K562 (cell line): ENCODE results near the gene LRPAP1. TPM values are rescaled to one million over a fixed set of nuclear protein-coding genes. Genes with fewer than 3 reads are reported as not detected.
A peak's percentile ranks its signal among the peaks of the same experiment; 100 is the strongest.

ENCODE experiments used
- ATAC-seq: fragments of 200-7000 bp; cut with Tn5 transposase; 3 replicates; pipeline ENCODE4 v1.9.1; 2020; ENCODE audit warnings: moderate library complexity
- BruUV-seq: library from RNA; stranded (reverse); fragments of 400-500 nt; replicated peaks from 2 replicates; lab custom pipeline; 2021; lab: Mats Ljungman, UMichigan
- CTCF ChIA-PET: fragments of 300-600 bp; formaldehyde crosslinking; extraction: SDS; loops from one replicate; lab custom pipeline; 2021; ENCODE audit warnings: low intra/inter-chr PET ratio; lab: Yijun Ruan, JAX
- POLR2A ChIA-PET: fragments of 300-600, 350-650 bp; sonication (Branson Sonifier 250); formaldehyde crosslinking; extraction: SDS; loops from one replicate; lab custom pipeline; 2021; ENCODE audit warnings: antibody characterized with exemption, inconsistent platforms; lab: Yijun Ruan, JAX
- DNase-seq, 4 experiments: peaks; one replicate each; pipeline versions ENCODE4 v3.0.0 to v3.0.0-alpha.2; 2011 to 2018; ENCODE audit warnings: low spot score in 3 of 4, mixed read lengths in 3 of 4; ENCODE audit errors: extremely low read depth in 1 of 4
- FAIRE-seq: peaks from 2 replicates; lab custom pipeline; 2011; peaks lifted over from hg19 to GRCh38; lab: Jason Lieb, UNC
- H2AFZ ChIP-seq: 2 replicates; pipeline ENCODE4 v1.6.0; 2011; ENCODE audit warnings: low read depth, low read length, control low read depth, inconsistent platforms
- H3K27ac ChIP-seq: fragments of 200-600 bp; 3 replicates; pipeline ENCODE4 v1.8.0; 2011; ENCODE audit warnings: low read depth, mild to moderate bottlenecking, control low read depth, inconsistent platforms, low read length, moderate library complexity, mixed read lengths; ENCODE audit errors: extremely low read depth
- H3K27me3 ChIP-seq, 2 experiments: fragments of 300-600 bp in 1 of 2; 2 replicates in 1 of 2; 3 replicates in 1 of 2; pipeline versions ENCODE4 v1.6.0 to v1.8.0; 2011; ENCODE audit warnings: inconsistent platforms in 2 of 2, low read length in 2 of 2, mild to moderate bottlenecking in 1 of 2, mixed read lengths in 1 of 2, moderate library complexity in 1 of 2; ENCODE audit not compliant: control insufficient read depth in 2 of 2, insufficient read depth in 2 of 2
- H3K36me3 ChIP-seq: fragments of 300-600 bp; 3 replicates; pipeline ENCODE4 v1.8.0; 2011; ENCODE audit warnings: mild to moderate bottlenecking, low read length, inconsistent platforms; ENCODE audit not compliant: control insufficient read depth, insufficient read depth
- H3K4me1 ChIP-seq, 2 experiments: fragments of 200-600 bp in 1 of 2; replicated peaks in 1 of 2; 2 replicates in 1 of 2; 3 replicates in 1 of 2; pipeline versions ENCODE4 v1.5.1 to v1.8.0; 2011; ENCODE audit warnings: inconsistent platforms in 2 of 2, low read length in 2 of 2, mild to moderate bottlenecking in 1 of 2, mixed read lengths in 1 of 2, moderate library complexity in 1 of 2; ENCODE audit not compliant: control insufficient read depth in 2 of 2, insufficient read depth in 2 of 2
- H3K4me2 ChIP-seq: 2 replicates; pipeline ENCODE4 v1.6.1; 2011; ENCODE audit warnings: low read length, control low read depth, inconsistent platforms, mixed read lengths; ENCODE audit not compliant: insufficient read depth
- H3K4me3 ChIP-seq: fragments of 200-600 bp; sonication (generic), shearing (Covaris generic); 2 replicates; pipeline ENCODE4 v1.5.1; 2016; ENCODE audit warnings: control low read depth, inconsistent platforms
- H3K79me2 ChIP-seq: fragments of 200-600 bp; 3 replicates; pipeline ENCODE4 v1.8.0; 2011; ENCODE audit warnings: low read length, inconsistent platforms; ENCODE audit not compliant: control insufficient read depth, insufficient read depth
- H3K9ac ChIP-seq, 2 experiments: 2 replicates each; pipeline versions ENCODE4 v1.6.0 to v1.6.1; 2011; ENCODE audit warnings: low read depth in 2 of 2, low read length in 2 of 2, control low read depth in 1 of 2, inconsistent platforms in 1 of 2, mild to moderate bottlenecking in 1 of 2, mixed read lengths in 1 of 2; ENCODE audit not compliant: insufficient read depth in 1 of 2
- H3K9me1 ChIP-seq: one replicate; pipeline ENCODE4 v1.6.0; 2011; ENCODE audit warnings: inconsistent platforms, mild to moderate bottlenecking, low read length, moderate library complexity; ENCODE audit not compliant: control insufficient read depth, insufficient read depth
- H3K9me3 ChIP-seq: replicated peaks from 2 replicates; pipeline ENCODE4 v1.5.1; 2011; ENCODE audit warnings: low read depth, low read length, inconsistent platforms; ENCODE audit not compliant: control insufficient read depth, insufficient read depth
- H4K20me1 ChIP-seq: replicated peaks from 2 replicates; pipeline ENCODE4 v1.6.1; 2011; ENCODE audit warnings: low read length, inconsistent platforms, mixed read lengths; ENCODE audit not compliant: control insufficient read depth, insufficient read depth
- RAD51 ChIP-seq: fragments of 450-650 bp; IDR thresholded peaks from 2 replicates; pipeline ENCODE4 v1.7.1; 2016; ENCODE audit warnings: low read depth, mild to moderate bottlenecking, borderline replicate concordance
- WGBS: fragments of 100-300 bp; shearing (Covaris generic); methylation state at CpG from one replicate; pipeline ENCODE4 v1.1.6; 2016; ENCODE audit warnings: low coverage, mixed read lengths; ENCODE audit not compliant: insufficient coverage; ENCODE audit errors: missing lambda C conversion rate; 5-methylcytosine and 5-hydroxymethylcytosine counted together
- in situ Hi-C: fragments of 300-500 bp; cut with MboI; formaldehyde crosslinking; loops from 4 replicates; pipeline ENCODE4 v1.15.0; 2018; ENCODE audit warnings: inconsistent platforms, mixed read lengths
- intact Hi-C: fragments of 100-400 bp; cut with micrococcal nuclease; formaldehyde crosslinking; loops from 2 replicates; pipeline ENCODE4 v1.14.2; 2022
- polyA plus RNA-seq, 8 experiments: library from polyadenylated mRNA; depleted of rRNA in 4 of 8; stranded (reverse) in 5 of 8; unstranded in 3 of 8; fragments of >200 nt; fragmentation: Nextera tagmentation in 2 of 8; fragmentation: Illumina TruSeq in 1 of 8; extraction: Ambion mirVana in 2 of 8; extraction: Trizol in 1 of 8; gene quantifications; 2 replicates each; pipeline versions ENCODE4 v1.2.1 to v1.2.3, GENCODE V29; 2011 to 2014; ENCODE audit warnings: inconsistent platforms in 1 of 8, missing spikeins in 1 of 8
- total RNA-seq, 7 experiments: library from RNA; depleted of rRNA in 6 of 7; stranded (reverse); fragments of >200 nt in 6 of 7; fragmentation: Illumina TruSeq in 2 of 7; extraction: Trizol in 2 of 7; gene quantifications; 2 replicates each; pipeline versions ENCODE4 v1.2.1 to v1.2.3, GENCODE V29; 2011 to 2021; ENCODE audit warnings: low replicate concordance in 1 of 7
- TF ChIP-seq, protein P1 (sequence below): fragments of 450-650 bp; IDR thresholded peaks from 2 replicates; pipeline ENCODE4 v1.7.1; 2018; ENCODE audit warnings: mild to moderate bottlenecking, low read depth; ENCODE audit not compliant: partially characterized antibody
- TF ChIP-seq, protein P2 (sequence below): sonication (generic); formaldehyde crosslinking; IDR thresholded peaks from 2 replicates; pipeline ENCODE4 v1.4.0; 2020; ENCODE audit warnings: mild to moderate bottlenecking, missing genetic modification reagents
- TF ChIP-seq, protein P3 (sequence below): fragments of 450-650 bp; IDR thresholded peaks from 2 replicates; pipeline ENCODE4 v1.6.1; 2016; ENCODE audit warnings: mild to moderate bottlenecking, moderate library complexity

LRPAP1 gene
- total and polyA plus RNA-seq, 9 of the 15 experiments (the other 6 are each of a cell fraction or from before 2014, with no cell fraction given), result 1.1 to 75.5 (median 41.8) TPM

DNA sequence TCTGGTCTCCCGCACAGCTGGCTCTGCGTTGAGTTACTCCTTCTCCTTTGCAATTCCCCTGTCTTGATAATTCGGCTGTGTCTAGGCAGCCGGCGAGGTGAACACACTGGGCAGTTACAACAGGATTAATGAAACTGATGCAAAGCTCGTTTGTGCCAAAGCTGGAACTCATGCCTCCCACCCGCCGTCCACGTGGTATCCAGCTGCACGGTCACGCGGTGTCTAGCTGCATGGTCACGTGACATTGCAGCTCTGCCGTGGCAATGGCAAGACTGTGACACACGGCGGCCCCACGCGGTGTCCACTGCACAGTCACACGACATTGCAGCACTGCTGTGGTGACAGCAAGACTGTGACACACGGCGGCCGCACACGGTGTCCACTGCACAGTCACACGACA lies 31.2 kb upstream of the LRPAP1 start:
- intact Hi-C loops, result no loop called here
- Histone ChIP-seq H3K9me3 (no peaks in the 10 kb centered on the region), H3K27ac (no peak overlapping the region), H3K4me1 (no peaks in the 10 kb centered on the region; a peak in 1 of 5 replicates), H4K20me1 (no peaks in the 10 kb centered on the region), H3K9ac (no peak overlapping the region), H3K36me3 (no peaks in the 10 kb centered on the region), H3K4me3 (no peak overlapping the region), H3K9me1 (no peaks in the 10 kb centered on the region), H3K4me2 (no peak overlapping the region), H3K79me2 (no peaks in the 10 kb centered on the region), H2AFZ (no peak overlapping the region), H3K27me3 (no peaks in the 10 kb centered on the region)
- ATAC-seq (no peak), DNase-seq (no peak), FAIRE-seq (no peak)
- CTCF ChIA-PET, result no interaction called here
- in situ Hi-C loops, result no loop called here
- WGBS, result 32% methylated on average over 19 of the region's 24 CpGs
- no TSS peak for BruUV-seq
- POLR2A ChIA-PET, result no interaction called here
- TF ChIP-seq, protein P1, sequence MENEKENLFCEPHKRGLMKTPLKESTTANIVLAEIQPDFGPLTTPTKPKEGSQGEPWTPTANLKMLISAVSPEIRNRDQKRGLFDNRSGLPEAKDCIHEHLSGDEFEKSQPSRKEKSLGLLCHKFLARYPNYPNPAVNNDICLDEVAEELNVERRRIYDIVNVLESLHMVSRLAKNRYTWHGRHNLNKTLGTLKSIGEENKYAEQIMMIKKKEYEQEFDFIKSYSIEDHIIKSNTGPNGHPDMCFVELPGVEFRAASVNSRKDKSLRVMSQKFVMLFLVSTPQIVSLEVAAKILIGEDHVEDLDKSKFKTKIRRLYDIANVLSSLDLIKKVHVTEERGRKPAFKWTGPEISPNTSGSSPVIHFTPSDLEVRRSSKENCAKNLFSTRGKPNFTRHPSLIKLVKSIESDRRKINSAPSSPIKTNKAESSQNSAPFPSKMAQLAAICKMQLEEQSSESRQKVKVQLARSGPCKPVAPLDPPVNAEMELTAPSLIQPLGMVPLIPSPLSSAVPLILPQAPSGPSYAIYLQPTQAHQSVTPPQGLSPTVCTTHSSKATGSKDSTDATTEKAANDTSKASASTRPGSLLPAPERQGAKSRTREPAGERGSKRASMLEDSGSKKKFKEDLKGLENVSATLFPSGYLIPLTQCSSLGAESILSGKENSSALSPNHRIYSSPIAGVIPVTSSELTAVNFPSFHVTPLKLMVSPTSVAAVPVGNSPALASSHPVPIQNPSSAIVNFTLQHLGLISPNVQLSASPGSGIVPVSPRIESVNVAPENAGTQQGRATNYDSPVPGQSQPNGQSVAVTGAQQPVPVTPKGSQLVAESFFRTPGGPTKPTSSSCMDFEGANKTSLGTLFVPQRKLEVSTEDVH, result no peak
- TF ChIP-seq, protein P2, sequence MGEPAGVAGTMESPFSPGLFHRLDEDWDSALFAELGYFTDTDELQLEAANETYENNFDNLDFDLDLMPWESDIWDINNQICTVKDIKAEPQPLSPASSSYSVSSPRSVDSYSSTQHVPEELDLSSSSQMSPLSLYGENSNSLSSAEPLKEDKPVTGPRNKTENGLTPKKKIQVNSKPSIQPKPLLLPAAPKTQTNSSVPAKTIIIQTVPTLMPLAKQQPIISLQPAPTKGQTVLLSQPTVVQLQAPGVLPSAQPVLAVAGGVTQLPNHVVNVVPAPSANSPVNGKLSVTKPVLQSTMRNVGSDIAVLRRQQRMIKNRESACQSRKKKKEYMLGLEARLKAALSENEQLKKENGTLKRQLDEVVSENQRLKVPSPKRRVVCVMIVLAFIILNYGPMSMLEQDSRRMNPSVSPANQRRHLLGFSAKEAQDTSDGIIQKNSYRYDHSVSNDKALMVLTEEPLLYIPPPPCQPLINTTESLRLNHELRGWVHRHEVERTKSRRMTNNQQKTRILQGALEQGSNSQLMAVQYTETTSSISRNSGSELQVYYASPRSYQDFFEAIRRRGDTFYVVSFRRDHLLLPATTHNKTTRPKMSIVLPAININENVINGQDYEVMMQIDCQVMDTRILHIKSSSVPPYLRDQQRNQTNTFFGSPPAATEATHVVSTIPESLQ, result no peak
- TF ChIP-seq RAD51, result peak; percentile 84
- TF ChIP-seq, protein P3, sequence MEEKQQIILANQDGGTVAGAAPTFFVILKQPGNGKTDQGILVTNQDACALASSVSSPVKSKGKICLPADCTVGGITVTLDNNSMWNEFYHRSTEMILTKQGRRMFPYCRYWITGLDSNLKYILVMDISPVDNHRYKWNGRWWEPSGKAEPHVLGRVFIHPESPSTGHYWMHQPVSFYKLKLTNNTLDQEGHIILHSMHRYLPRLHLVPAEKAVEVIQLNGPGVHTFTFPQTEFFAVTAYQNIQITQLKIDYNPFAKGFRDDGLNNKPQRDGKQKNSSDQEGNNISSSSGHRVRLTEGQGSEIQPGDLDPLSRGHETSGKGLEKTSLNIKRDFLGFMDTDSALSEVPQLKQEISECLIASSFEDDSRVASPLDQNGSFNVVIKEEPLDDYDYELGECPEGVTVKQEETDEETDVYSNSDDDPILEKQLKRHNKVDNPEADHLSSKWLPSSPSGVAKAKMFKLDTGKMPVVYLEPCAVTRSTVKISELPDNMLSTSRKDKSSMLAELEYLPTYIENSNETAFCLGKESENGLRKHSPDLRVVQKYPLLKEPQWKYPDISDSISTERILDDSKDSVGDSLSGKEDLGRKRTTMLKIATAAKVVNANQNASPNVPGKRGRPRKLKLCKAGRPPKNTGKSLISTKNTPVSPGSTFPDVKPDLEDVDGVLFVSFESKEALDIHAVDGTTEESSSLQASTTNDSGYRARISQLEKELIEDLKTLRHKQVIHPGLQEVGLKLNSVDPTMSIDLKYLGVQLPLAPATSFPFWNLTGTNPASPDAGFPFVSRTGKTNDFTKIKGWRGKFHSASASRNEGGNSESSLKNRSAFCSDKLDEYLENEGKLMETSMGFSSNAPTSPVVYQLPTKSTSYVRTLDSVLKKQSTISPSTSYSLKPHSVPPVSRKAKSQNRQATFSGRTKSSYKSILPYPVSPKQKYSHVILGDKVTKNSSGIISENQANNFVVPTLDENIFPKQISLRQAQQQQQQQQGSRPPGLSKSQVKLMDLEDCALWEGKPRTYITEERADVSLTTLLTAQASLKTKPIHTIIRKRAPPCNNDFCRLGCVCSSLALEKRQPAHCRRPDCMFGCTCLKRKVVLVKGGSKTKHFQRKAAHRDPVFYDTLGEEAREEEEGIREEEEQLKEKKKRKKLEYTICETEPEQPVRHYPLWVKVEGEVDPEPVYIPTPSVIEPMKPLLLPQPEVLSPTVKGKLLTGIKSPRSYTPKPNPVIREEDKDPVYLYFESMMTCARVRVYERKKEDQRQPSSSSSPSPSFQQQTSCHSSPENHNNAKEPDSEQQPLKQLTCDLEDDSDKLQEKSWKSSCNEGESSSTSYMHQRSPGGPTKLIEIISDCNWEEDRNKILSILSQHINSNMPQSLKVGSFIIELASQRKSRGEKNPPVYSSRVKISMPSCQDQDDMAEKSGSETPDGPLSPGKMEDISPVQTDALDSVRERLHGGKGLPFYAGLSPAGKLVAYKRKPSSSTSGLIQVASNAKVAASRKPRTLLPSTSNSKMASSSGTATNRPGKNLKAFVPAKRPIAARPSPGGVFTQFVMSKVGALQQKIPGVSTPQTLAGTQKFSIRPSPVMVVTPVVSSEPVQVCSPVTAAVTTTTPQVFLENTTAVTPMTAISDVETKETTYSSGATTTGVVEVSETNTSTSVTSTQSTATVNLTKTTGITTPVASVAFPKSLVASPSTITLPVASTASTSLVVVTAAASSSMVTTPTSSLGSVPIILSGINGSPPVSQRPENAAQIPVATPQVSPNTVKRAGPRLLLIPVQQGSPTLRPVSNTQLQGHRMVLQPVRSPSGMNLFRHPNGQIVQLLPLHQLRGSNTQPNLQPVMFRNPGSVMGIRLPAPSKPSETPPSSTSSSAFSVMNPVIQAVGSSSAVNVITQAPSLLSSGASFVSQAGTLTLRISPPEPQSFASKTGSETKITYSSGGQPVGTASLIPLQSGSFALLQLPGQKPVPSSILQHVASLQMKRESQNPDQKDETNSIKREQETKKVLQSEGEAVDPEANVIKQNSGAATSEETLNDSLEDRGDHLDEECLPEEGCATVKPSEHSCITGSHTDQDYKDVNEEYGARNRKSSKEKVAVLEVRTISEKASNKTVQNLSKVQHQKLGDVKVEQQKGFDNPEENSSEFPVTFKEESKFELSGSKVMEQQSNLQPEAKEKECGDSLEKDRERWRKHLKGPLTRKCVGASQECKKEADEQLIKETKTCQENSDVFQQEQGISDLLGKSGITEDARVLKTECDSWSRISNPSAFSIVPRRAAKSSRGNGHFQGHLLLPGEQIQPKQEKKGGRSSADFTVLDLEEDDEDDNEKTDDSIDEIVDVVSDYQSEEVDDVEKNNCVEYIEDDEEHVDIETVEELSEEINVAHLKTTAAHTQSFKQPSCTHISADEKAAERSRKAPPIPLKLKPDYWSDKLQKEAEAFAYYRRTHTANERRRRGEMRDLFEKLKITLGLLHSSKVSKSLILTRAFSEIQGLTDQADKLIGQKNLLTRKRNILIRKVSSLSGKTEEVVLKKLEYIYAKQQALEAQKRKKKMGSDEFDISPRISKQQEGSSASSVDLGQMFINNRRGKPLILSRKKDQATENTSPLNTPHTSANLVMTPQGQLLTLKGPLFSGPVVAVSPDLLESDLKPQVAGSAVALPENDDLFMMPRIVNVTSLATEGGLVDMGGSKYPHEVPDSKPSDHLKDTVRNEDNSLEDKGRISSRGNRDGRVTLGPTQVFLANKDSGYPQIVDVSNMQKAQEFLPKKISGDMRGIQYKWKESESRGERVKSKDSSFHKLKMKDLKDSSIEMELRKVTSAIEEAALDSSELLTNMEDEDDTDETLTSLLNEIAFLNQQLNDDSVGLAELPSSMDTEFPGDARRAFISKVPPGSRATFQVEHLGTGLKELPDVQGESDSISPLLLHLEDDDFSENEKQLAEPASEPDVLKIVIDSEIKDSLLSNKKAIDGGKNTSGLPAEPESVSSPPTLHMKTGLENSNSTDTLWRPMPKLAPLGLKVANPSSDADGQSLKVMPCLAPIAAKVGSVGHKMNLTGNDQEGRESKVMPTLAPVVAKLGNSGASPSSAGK, result peak; percentile 58
